H1 (cell line): ENCODE results near the gene NAALADL1. TPM values are rescaled to one million over a fixed set of nuclear protein-coding genes. Genes with fewer than 3 reads are reported as not detected.

Experiments
- CTCF ChIA-PET: fragments of 300-600 bp; sonication (Branson Sonifier 250); formaldehyde crosslinking; loops from one replicate; lab custom pipeline; 2021; ENCODE audit not compliant: partially characterized antibody; lab: Charles Lee
- POLR2A ChIA-PET: fragments of 300-600 bp; sonication (Branson Sonifier 250); formaldehyde crosslinking; loops from one replicate; lab custom pipeline; 2021; ENCODE audit warnings: inconsistent platforms; ENCODE audit not compliant: partially characterized antibody; lab: Charles Lee
- DNase-seq, 2 experiments: peaks; one replicate each; pipeline versions ENCODE4 v3.0.0 to v3.0.0-alpha.2; 2010 to 2022; ENCODE audit warnings: low spot score in 2 of 2, low read depth in 1 of 2, mixed read lengths in 1 of 2
- FAIRE-seq: peaks from 2 replicates; lab custom pipeline; 2011; peaks lifted over from hg19 to GRCh38; lab: Jason Lieb, UNC
- H2AFZ ChIP-seq: 2 replicates; pipeline ENCODE4 v1.8.1; 2012; ENCODE audit warnings: low read length, inconsistent platforms
- H2AK5ac ChIP-seq: 2 replicates; pipeline ENCODE4 v1.6.1; 2013; ENCODE audit warnings: low read depth, low read length
- H2BK120ac ChIP-seq: replicated peaks from 2 replicates; pipeline ENCODE3; 2013; ENCODE audit warnings: low read depth, low read length, inconsistent platforms
- H2BK12ac ChIP-seq: 2 replicates; pipeline ENCODE4 v1.6.1; 2013; ENCODE audit warnings: low read depth, low read length
- H2BK15ac ChIP-seq: 2 replicates; pipeline ENCODE4 v1.6.1; 2013; ENCODE audit warnings: low read length
- H2BK20ac ChIP-seq: 2 replicates; pipeline ENCODE4 v1.6.1; 2013; ENCODE audit warnings: low read length
- H2BK5ac ChIP-seq: 2 replicates; pipeline ENCODE4 v1.6.1; 2013; ENCODE audit warnings: low read depth, low read length
- H3K14ac ChIP-seq: 2 replicates; pipeline ENCODE4 v1.6.1; 2013; ENCODE audit warnings: inconsistent platforms; ENCODE audit not compliant: insufficient read length
- H3K18ac ChIP-seq: 2 replicates; pipeline ENCODE4 v1.6.1; 2013; ENCODE audit warnings: low read length; ENCODE audit errors: extremely low read depth
- H3K23ac ChIP-seq: 2 replicates; pipeline ENCODE4 v1.6.1; 2013; ENCODE audit warnings: inconsistent platforms; ENCODE audit not compliant: insufficient read length
- H3K23me2 ChIP-seq: 2 replicates; pipeline ENCODE4 v1.6.1; 2013; ENCODE audit warnings: low read depth, low read length
- H3K27ac ChIP-seq: 2 replicates; pipeline ENCODE4 v1.6.1; 2011; ENCODE audit warnings: low read depth, low read length, inconsistent platforms
- H3K27me3 ChIP-seq, 4 experiments: replicated peaks in 1 of 4; 1 replicate in 1 of 4; 2 replicates in 3 of 4; pipeline versions ENCODE4 v1.6.1 to v1.8.1; 2011 to 2013; ENCODE audit warnings: low read length in 3 of 4, mild to moderate bottlenecking in 3 of 4, inconsistent platforms in 2 of 4, mixed read lengths in 2 of 4, moderate library complexity in 1 of 4; ENCODE audit not compliant: control insufficient read depth in 3 of 4, insufficient read depth in 3 of 4; ENCODE audit errors: extremely low read depth in 1 of 4
- H3K36me3 ChIP-seq, 4 experiments: 2 replicates each; pipeline versions ENCODE4 v1.6.1 to v1.8.1; 2011 to 2013; ENCODE audit warnings: mild to moderate bottlenecking in 4 of 4, low read length in 3 of 4, moderate library complexity in 2 of 4, control low read depth in 1 of 4, inconsistent platforms in 1 of 4; ENCODE audit not compliant: insufficient read depth in 4 of 4, control insufficient read depth in 2 of 4
- H3K4ac ChIP-seq: replicated peaks from 2 replicates; pipeline ENCODE3; 2013; ENCODE audit warnings: low read length, low read depth, mixed read lengths, inconsistent platforms; ENCODE audit not compliant: insufficient read length
- H3K4me1 ChIP-seq, 4 experiments: replicated peaks in 1 of 4; 1 replicate in 1 of 4; 2 replicates in 3 of 4; pipeline versions ENCODE4 v1.6.1 to v1.8.1; 2011 to 2013; ENCODE audit warnings: low read length in 3 of 4, inconsistent platforms in 2 of 4, mixed read lengths in 1 of 4; ENCODE audit not compliant: insufficient read depth in 4 of 4, control insufficient read depth in 3 of 4
- H3K4me2 ChIP-seq, 2 experiments: 2 replicates each; pipeline versions ENCODE4 v1.6.1 to v1.8.1; 2011 to 2013; ENCODE audit warnings: low read depth in 2 of 2, low read length in 2 of 2, control low read depth in 1 of 2, inconsistent platforms in 1 of 2, mild to moderate bottlenecking in 1 of 2; ENCODE audit not compliant: insufficient read depth in 1 of 2
- H3K4me3 ChIP-seq, 4 experiments: fragments of 200-600, 300-600 bp in 1 of 4; sonication (generic), shearing (Covaris generic), sonication (Bioruptor Twin) in 1 of 4; 2 replicates each; pipeline versions ENCODE4 v1.5.1 to v1.8.1; 2011 to 2016; ENCODE audit warnings: low read length in 4 of 4, low read depth in 3 of 4, control low read depth in 2 of 4, inconsistent platforms in 2 of 4, mild to moderate bottlenecking in 2 of 4, mixed read lengths in 1 of 4, moderate library complexity in 1 of 4; ENCODE audit not compliant: insufficient read depth in 2 of 4; ENCODE audit errors: extremely low read depth in 1 of 4
- H3K56ac ChIP-seq: replicated peaks from 2 replicates; pipeline ENCODE3; 2013; ENCODE audit warnings: low read depth, mild to moderate bottlenecking, mixed read lengths, low read length, inconsistent platforms; ENCODE audit not compliant: insufficient read length
- H3K79me1 ChIP-seq: 2 replicates; pipeline ENCODE4 v1.6.1; 2013; ENCODE audit warnings: low read depth, low read length, control low read depth
- H3K79me2 ChIP-seq, 2 experiments: 2 replicates each; pipeline versions ENCODE4 v1.6.1 to v1.8.1; 2012 to 2013; ENCODE audit warnings: low read length in 2 of 2, mild to moderate bottlenecking in 2 of 2, inconsistent platforms in 1 of 2; ENCODE audit not compliant: insufficient read depth in 2 of 2, control insufficient read depth in 1 of 2
- H3K9ac ChIP-seq, 4 experiments: replicated peaks in 1 of 4; 1 replicate in 1 of 4; 2 replicates in 3 of 4; pipeline versions ENCODE4 v1.6.1 to v1.8.1; 2011 to 2013; ENCODE audit warnings: low read depth in 3 of 4, low read length in 3 of 4, control low read depth in 2 of 4, mild to moderate bottlenecking in 2 of 4, moderate library complexity in 2 of 4, inconsistent platforms in 1 of 4; ENCODE audit errors: extremely low read depth in 1 of 4
- H3K9me3 ChIP-seq, 2 experiments: 2 replicates each; pipeline versions ENCODE4 v1.6.1 to v1.8.1; 2012 to 2013; ENCODE audit warnings: mild to moderate bottlenecking in 2 of 2, moderate library complexity in 2 of 2, control low read depth in 1 of 2, inconsistent platforms in 1 of 2, low read depth in 1 of 2, low read length in 1 of 2, mixed read lengths in 1 of 2; ENCODE audit not compliant: insufficient read depth in 2 of 2
- H4K20me1 ChIP-seq, 2 experiments: replicated peaks in 1 of 2; 2 replicates each; pipeline versions ENCODE3 to v1.8.1; 2011 to 2013; ENCODE audit warnings: inconsistent platforms in 2 of 2, low read length in 2 of 2, mild to moderate bottlenecking in 1 of 2; ENCODE audit not compliant: insufficient read depth in 2 of 2, control insufficient read depth in 1 of 2
- H4K5ac ChIP-seq: 2 replicates; pipeline ENCODE4 v1.6.1; 2013; ENCODE audit warnings: low read length, low read depth, mixed read lengths, inconsistent platforms; ENCODE audit not compliant: insufficient read length
- H4K8ac ChIP-seq: 2 replicates; pipeline ENCODE4 v1.8.0; 2013; ENCODE audit warnings: mild to moderate bottlenecking, moderate library complexity, low read length, inconsistent platforms; ENCODE audit not compliant: insufficient read depth; ENCODE audit errors: extremely low read depth
- H4K91ac ChIP-seq: replicated peaks from 2 replicates; pipeline ENCODE3; 2013; ENCODE audit warnings: low read length, mixed read lengths, inconsistent platforms; ENCODE audit not compliant: insufficient read length
- BCL11A ChIP-seq, 2 experiments: IDR thresholded peaks; one replicate each; pipeline ENCODE4 v1.6.1; 2011; ENCODE audit warnings: low read depth in 2 of 2, low read length in 2 of 2, mild to moderate bottlenecking in 2 of 2
- CBX8 ChIP-seq: fragments of 300-800, 300-1000 bp; sonication (generic); IDR thresholded peaks from 2 replicates; pipeline ENCODE4 v1.7.1; 2016; ENCODE audit warnings: low read depth, low read length, borderline replicate concordance
- CTBP2 ChIP-seq: IDR thresholded peaks from 2 replicates; pipeline ENCODE4 v1.7.0; 2011; ENCODE audit warnings: borderline replicate concordance, mild to moderate bottlenecking, moderate library complexity, mixed read lengths, low read length; ENCODE audit not compliant: insufficient read depth, insufficient read length
- RAD21 ChIP-seq, 2 experiments: IDR thresholded peaks in 1 of 2; conservative IDR thresholded peaks in 1 of 2; 2 replicates each; pipeline ENCODE4 v1.6.1; 2011; ENCODE audit warnings: low read depth in 2 of 2, low read length in 2 of 2, improper control_type of control experiment in 1 of 2, inconsistent platforms in 1 of 2, mild to moderate bottlenecking in 1 of 2, moderate library complexity in 1 of 2
- WGBS, 2 experiments: shearing (Covaris generic) in 1 of 2; methylation state at CpG; one replicate each; pipeline versions ENCODE4 v1.1.6 to v1.1.7; 2013 to 2015; ENCODE audit warnings: low lambda C conversion rate in 2 of 2, mixed read lengths in 2 of 2, inconsistent platforms in 1 of 2, low coverage in 1 of 2, missing lambda C conversion rate in 1 of 2; ENCODE audit not compliant: insufficient replicate concordance in 2 of 2, insufficient coverage in 1 of 2, insufficient read length in 1 of 2; ENCODE audit errors: extremely low coverage in 1 of 2, missing lambda C conversion rate in 1 of 2; 5-methylcytosine and 5-hydroxymethylcytosine counted together
- polyA plus RNA-seq, 7 experiments: library from polyadenylated mRNA; depleted of rRNA in 3 of 7; stranded (reverse) in 5 of 7; unstranded in 2 of 7; fragments of >200 nt in 5 of 7; fragments of 200-250 nt in 2 of 7; gene quantifications; 1 replicate in 5 of 7; 2 replicates in 1 of 7; 4 replicates in 1 of 7; pipeline versions ENCODE4 v1.2.1 to v1.2.3, GENCODE V29; 2011 to 2013; ENCODE audit warnings: missing spikeins in 2 of 7, mixed read lengths in 2 of 7
- total RNA-seq: library from RNA; stranded (reverse); fragmentation: NEBNext Ultra II Directional; extraction: Animal tissue kit (Norgen Biotek cat#: 25700); gene quantifications from 2 replicates; pipeline ENCODE4 v1.2.1, GENCODE V29; 2021

Gene NAALADL1
- total and polyA plus RNA-seq, 2 of the 8 experiments (the other 6 are each of a cell fraction or from before 2014, with no cell fraction given), result 7.5 to 9.9 TPM

GRCh38 chr11:65077451-65077850 is 19.1 kb upstream of the NAALADL1 start:
- Histone ChIP-seq H2BK15ac (no peak overlapping the region), H3K27ac (no peak overlapping the region), H2BK20ac (no peak overlapping the region), H3K79me1 (peaks cover 8% of the 10 kb centered on the region; the same call in 1 of the 2 replicates), H3K9ac (no peak overlapping the region), H3K23me2 (no peaks in the 10 kb centered on the region), H3K4me3 (no peak overlapping the region), H2AFZ (no peak overlapping the region), H3K36me3 (peaks cover 20 to 41% (median 36%) of the 10 kb centered on the region in 4 experiments), H3K18ac (no peak overlapping the region), H2BK120ac (no peak overlapping the region), H3K23ac (no peak overlapping the region), H3K27me3 (no peaks in the 10 kb centered on the region), H3K14ac (no peak overlapping the region), H3K79me2 (peaks cover 0 to 30% of the 10 kb centered on the region in 2 experiments; a peak in 3 of 4 replicates), H3K56ac (no peak overlapping the region), H2BK12ac (no peak overlapping the region), H4K20me1 (peaks cover 6 to 11% of the 10 kb centered on the region in 2 experiments), H3K4me2 (no peak overlapping the region), H4K91ac (no peak overlapping the region), H3K4me1 (no peaks in the 10 kb centered on the region; a peak in 1 of 7 replicates), H2AK5ac (no peak overlapping the region), H2BK5ac (no peak overlapping the region), H3K4ac (no peak overlapping the region), H3K9me3 (no peaks in the 10 kb centered on the region), H4K5ac (no peak overlapping the region), H4K8ac (no peak overlapping the region)
- no peak for FAIRE-seq
- 91% methylated on average over 4 of the region's 4 CpGs; no CpG with 5 or more reads in 1 of the 2 experiments for WGBS, 2 experiments
- DNase-seq, result no peak
- ChIA-PET POLR2A (interaction anchor here (1.5 to 21.6 kb wide), 8 partner anchors 8 to 315 kb away, joined by 3 to 230 read pairs (median 13); partner anchors contain the start of genes NAALADL1 and VPS51), CTCF (interaction anchor here (0.6 to 4.7 kb wide), 18 partner anchors 11 to 650 kb away, joined by 3 to 28 read pairs (median 4); partner anchors contain the start of genes ARL2, CAPN1, NAALADL1 and SAC3D1)
- no peak for TF ChIP-seq CBX8
- no peak for TF ChIP-seq BCL11A (IDR thresholded peaks at IDR 0.05; ENCODE audit: low read depth in 2 of 2, low read length in 2 of 2)
- TF ChIP-seq RAD21 (IDR thresholded peaks at IDR 0.05 in 1 of 2, conservative IDR thresholded peaks at IDR 0.05 in 1 of 2; ENCODE audit: low read depth in 2 of 2, low read length in 2 of 2), result no peak
- no peak for TF ChIP-seq CTBP2
